ENCODE data around the gene DCN.

DCN gene

DNA sequence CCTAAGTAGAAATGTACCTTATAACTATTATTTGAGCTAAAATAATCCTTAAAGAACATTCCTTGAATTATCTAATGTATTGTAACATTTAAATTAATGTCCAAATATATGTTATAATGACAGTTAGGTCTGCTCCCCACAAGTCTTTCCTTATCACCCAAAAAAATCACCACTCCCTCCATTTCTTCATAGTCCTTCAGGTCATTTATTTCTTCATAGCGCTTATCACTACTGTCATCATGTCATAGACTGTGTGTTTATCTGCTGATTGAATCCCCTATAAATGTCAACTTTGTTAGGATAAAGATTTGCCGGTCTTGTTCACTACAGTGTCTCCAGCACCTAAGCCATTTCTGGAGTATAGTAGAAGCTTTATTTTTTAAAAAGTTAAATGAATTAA, 83.3 kb downstream of the DCN start:
- DNase-seq, result no peak

DNA sequence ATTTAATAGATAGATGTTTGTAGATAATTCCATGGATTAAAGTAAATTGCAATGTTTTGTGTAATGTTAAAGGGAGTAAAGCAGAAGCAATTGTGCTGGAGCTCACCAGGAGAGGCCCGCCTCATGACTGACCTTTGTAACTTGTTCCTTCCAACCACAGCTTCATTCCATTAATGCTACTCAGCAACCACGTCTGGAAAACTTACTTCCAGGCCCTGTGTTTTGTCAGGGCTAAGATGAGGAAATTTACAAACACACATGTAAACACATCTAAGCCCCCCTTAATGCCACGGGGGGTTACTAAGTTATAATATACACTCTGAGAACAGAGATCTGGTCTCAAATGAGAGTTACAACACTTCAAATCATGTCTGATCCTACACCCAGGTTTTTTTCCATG, 83.7 kb downstream of the DCN start:
- DNase-seq, result no peak

- DNase-seq, result no peak
Observed at GRCh38 chr12:91098461-91098860, 84.2 kb downstream of the DCN start.

DNA sequence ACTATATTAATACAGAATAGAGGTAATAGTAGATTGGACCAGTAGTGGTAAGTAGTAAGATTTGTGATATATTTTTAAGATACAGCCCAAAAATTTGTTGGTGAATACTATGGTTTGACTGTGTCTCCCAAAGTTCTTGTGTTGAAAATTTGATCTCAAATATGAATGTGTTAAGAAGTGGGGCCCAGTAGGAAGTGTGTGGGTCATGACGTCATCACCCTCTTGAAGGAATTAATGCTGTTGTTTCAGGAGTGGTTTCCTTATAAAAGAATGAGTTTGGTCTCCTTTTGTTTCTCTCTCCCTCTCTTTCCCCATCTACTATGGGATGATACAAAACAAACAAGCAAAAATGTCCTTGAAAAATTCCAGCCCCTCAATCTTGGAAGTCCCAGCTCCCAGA, 87.7 kb downstream of the DCN start:
- no peak for DNase-seq

DNA sequence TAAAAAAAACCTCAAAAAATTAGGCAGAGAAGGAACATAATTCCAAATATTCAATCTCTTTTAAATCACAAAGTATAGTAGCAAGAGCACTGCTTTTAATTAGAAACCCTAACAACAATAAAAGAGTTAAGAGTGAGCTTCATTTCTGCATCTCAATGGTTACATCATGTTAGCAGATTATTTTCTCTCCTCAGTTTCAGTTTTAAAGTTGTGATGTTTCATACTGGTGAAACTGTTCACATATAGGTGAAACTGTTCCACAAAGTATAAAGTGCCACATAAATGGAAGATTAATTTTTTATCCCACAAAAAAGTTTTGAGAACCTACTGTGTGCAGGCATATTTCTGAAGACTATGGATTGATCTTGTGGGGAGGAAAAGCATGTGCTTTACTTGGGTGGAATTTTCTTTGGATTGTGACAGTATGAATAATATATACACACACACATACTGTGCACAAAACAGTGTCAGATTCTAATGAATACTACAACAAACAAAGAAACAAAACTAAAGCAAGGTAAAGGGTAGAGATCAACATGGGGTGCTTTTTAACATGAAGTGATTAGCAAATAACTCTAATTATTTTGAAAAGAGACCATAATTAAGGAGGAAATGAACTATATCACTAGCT, 88.5 kb downstream of the DCN start:
- no peak for DNase-seq

DNA sequence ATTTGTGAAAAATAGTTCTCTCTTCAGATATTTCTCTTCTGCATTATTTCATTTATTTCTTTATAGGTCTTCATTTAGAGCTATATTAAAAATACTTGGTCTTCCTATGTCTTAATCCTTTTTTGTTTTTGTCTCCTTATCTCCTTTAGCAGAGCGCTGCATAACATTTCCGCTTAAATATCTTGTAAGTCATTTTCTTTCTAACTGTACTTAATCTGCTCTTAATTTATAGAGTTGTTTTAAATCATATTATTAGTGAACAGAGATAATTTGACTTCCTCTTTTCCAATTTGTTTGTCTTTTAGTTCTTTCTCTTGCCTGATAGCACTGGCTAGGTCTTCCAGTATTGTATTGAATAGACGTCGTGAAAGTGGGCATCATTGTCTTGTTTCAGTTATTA, 89.3 kb downstream of the DCN start:
- no peak for DNase-seq

DNA sequence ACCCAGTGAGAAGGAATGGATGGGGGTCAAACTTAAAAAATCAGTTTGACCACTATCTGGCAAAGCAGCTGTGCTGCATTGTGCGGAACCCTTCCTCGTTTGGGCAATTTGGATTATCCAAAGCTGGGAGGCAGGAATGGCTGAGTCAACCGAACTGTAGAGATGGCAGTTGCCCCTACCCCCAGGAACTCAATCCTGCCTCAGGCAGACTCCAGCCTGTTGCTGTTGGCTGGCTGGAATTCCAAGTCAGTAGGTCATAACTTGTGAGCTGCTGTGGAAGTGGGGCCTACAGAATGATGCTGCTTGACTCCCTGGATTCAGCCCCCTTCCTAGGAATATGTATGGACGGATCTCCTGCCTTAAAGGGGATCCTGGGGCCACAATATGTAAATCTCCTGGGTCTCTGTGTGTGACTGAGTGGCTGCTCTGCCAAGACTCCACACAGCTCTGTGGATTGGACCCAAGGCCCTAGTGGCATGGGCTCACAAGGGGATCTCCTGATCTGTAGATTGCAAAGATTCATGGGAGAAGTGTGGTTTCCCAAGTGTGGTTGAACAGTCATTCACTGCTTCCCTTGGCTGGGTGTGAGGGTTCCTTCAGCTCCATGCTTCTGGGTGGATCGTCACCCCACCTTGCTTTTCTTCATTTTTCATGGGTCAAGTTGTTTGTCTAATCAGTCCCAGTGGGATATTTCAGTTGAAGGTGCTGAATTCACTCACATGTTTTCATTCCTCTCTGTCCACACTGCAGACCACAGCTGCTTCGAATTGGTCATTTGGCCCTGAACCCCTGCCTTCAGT, 90.5 kb downstream of the DCN start:
- no peak for DNase-seq

All from NCI-H510A (cell line).